ENCODE data around the gene RCOR3.

DNA sequence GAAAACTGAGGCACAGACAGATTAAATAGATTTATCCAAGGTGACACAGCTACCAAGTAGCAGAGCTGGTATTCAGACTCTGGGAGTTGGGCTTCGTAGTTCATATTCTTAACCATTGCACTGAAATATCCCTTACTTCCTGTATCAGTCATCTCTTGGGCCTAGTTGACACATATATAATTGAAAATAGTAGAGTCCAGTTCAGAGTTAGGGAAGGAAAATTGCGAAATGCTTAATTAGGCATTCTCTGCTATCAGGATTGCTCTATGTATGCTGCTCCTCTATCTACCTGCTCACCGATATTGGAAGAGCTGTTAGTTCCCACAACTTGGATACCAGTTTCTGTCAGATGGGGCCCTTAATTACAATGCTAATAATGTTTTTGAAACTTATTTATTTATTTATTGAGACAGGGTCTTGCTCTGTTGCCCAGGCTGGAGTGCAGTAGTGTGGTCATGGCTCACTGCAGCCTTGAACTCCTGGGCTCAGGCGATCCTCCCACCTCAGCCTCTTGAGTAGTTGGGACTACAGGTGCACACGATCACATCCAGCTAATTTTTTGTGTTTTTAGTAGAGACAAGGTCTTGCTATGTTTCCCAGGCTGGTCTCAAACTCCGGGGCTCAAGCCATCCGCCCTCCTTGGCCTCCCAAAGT, 8.2 kb downstream of the RCOR3 start:
- TF ChIP-seq EZH2 (IDR thresholded peaks at IDR 0.05; ENCODE audit: borderline replicate concordance, low read depth, low read length, severe bottlenecking), result no peak
- TF ChIP-seq, protein P1, sequence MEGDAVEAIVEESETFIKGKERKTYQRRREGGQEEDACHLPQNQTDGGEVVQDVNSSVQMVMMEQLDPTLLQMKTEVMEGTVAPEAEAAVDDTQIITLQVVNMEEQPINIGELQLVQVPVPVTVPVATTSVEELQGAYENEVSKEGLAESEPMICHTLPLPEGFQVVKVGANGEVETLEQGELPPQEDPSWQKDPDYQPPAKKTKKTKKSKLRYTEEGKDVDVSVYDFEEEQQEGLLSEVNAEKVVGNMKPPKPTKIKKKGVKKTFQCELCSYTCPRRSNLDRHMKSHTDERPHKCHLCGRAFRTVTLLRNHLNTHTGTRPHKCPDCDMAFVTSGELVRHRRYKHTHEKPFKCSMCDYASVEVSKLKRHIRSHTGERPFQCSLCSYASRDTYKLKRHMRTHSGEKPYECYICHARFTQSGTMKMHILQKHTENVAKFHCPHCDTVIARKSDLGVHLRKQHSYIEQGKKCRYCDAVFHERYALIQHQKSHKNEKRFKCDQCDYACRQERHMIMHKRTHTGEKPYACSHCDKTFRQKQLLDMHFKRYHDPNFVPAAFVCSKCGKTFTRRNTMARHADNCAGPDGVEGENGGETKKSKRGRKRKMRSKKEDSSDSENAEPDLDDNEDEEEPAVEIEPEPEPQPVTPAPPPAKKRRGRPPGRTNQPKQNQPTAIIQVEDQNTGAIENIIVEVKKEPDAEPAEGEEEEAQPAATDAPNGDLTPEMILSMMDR (IDR thresholded peaks at IDR 0.05; ENCODE audit: borderline replicate concordance, extremely low read depth, low read length, poor library complexity, severe bottlenecking), result no peak

All from DND-41 (cell line).